ENCODE results near the gene HIPK2. TPM values are rescaled to one million over a fixed set of nuclear protein-coding genes. Genes with fewer than 3 reads are reported as not detected.
"Not testable (repeated sequence)": the region's sequence is repeated elsewhere in the genome, so short reads cannot be mapped to it uniquely, and the experiment has no call there.

Gene HIPK2
- total RNA-seq, 1 experiment from 2014 or later, result 3.6 TPM

DNA sequence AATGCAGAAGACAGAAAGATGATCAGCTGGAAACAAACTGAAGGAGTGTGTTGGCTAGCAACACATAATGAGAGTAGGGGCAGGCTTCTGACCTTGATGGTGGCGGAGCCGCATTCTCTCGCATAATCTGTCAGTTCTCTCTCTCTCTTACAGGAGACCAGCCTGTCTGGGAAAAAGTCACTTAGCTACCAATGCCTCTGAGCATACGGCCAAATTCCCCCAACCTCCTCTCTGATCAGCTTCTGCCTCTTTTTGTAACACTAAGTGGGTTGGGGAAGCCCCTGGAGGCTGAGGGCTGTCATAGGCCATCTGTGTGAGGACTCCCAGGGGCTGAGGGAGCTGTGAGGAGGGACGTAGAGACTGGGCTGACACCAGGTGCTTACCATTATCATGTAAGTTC, 104.6 kb downstream of the HIPK2 start:
- no peak for DNase-seq (ENCODE audit: low spot score)

DNA sequence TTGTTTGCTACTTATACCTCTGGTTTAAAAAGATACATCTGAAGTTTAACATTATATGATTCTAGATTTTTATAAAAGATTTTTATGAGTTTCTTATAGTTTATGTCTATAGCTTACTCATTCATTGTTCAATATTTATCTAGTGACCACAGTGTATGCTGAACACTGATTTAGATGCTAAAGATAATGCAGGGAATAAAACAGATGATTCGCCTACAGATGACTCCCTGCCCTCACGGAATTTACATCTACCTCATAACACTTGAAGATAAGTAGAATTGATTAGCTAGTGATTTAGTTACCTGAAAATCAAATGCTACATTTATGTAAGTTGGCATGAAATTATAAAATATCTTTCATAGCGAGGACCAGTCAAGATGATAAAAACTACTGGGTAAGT, 105.8 kb downstream of the HIPK2 start:
- DNase-seq (ENCODE audit: low spot score), result no peak

DNA sequence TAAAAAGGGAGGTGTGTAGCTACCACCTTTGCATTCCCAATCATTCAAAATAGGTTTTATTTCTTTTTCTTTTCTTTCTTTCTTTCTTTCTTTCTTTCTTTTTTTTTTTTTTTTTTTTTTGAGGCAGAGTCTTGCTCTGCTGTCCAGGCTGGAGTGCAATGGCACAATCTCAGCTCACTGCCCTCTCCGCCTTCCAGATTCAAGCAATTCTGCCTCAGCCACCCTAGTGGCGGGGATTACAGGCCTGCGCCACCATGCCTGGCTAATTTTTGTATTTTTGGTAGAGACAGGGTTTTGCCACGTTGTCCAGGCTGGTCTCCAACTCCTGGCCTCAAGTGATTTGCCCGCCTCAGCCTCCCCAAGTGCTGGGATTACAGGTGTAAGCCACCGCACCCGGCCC, 107.1 kb downstream of the HIPK2 start:
- not testable (repeated sequence) for DNase-seq (ENCODE audit: low spot score)

DNA sequence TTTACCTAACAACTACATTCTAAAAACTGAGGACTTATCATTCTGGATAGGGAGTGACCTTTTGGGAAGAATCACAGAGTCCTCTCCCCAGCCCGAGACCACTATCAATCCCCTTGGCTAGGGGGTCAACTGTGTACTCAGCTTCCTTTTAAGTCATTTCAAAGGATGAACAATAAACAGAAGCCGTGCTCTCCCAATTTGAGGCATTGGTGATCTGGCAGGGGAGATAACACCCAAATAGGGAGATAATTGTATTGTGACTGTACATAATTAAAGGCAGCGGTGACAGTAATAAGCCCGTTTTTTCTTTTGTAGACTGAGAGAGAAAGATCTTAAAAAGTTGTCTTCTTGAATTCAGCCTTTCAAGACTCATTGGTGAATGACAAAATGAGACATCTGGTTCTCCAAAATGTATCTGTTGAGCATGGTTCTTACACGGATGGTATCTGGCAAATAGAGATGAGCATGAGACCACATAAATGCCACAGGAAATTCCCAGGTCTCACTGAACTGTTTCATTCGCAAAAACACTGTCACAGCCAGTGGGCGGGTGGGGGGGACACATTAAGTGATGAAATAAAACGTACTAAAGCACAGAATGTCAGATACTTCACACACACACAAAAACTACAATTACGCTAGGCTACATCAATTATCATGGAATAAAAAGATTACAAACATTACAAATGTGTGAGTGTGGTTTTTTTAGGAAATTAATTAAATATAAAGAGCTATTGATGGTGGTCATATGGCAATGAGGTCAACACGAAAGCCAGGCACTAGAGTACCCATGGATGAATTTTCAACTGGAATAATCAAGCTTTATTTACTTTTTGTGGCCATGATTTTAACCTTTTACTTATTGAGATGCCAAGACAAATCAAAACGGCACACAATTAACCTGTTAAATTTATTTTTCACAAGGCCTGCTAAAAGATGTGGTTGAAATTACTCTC, 108.4 kb downstream of the HIPK2 start:
- DNase-seq (ENCODE audit: low spot score), result no peak

DNA sequence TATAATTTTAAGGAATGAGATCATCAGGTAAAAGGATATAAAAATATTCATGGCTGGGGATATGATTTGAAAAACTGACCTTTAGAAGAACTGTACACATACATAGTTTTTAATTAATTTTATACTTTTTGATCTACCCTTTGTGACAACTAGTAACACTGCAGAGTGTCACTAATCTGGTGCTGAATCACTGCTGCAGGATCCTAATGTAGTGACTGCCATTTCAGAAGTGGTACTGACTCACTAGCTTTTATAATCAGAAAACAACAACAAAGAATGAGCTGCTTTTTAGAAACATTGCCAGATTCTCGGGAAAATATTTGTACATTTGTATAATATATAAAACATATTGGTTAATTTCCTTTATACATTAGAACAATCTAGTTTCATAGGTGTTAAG, 110.4 kb downstream of the HIPK2 start:
- DNase-seq (ENCODE audit: low spot score), result no peak

DNA sequence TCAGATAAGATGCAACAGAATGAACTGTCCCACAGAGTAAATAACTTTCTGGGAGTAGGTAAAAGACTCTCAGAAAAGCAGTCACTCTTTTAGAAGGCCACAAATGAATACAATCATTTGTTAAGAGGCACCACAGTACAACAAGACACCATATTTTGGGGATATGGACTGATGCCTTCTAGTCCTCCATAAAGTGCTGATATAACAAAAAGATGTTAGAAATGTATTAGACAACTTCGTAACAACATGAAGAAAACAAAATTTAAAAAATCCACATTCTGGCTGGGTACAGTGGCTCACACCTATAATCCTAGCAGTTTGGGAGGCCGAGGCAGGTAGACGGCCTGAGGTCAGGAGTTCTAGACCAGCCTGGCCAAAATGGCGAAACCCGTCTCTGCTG, 111.3 kb downstream of the HIPK2 start:
- DNase-seq (ENCODE audit: low spot score), result no peak

DNA sequence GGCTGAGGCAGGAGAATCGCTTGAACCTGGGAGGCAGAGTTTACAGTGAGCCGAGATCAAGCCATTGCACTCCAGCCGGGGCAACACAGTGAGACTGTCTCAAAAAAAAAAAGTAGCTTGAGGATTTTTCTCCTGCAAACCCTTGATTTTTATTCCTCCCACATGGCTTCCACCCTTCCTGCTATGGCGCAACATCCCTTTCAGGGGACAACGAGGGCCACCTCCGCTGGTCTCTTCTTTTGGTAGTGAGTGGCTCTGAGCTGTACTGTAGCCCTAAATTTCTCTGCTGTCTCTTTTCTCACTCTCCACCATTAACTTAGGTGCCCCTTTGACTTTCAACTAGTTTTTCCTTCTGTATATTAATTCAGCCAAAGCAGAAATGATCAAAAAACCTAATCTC, 113.4 kb downstream of the HIPK2 start:
- DNase-seq (ENCODE audit: low spot score), result no peak

DNA sequence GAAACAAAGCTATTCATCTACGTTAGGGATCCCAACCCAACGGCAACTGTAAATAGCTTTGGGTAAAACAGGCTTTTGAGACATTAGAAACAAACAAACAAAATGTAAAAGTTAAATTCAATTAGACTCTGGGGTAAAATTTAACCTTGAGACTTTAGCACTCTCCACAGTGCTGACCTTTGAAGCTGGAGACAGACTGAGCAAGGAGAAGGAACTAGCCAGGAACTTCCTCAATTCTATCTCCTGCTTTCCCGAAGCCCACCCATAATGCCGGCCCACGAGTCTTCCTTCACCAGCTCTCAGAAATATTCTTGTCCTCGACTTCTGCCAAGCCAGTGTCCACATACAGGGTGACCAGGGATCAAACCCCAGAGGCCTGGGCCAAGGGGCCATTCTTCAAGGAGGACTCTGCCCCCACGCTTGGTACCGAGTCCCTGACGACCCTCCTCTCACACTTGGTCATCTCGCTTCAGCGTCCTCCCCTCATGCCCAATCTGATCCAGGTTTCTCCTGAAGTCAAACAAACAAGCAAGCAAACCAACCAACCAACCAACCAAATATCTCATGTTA, 114.1 kb downstream of the HIPK2 start:
- no peak for DNase-seq (ENCODE audit: low spot score)

DNA sequence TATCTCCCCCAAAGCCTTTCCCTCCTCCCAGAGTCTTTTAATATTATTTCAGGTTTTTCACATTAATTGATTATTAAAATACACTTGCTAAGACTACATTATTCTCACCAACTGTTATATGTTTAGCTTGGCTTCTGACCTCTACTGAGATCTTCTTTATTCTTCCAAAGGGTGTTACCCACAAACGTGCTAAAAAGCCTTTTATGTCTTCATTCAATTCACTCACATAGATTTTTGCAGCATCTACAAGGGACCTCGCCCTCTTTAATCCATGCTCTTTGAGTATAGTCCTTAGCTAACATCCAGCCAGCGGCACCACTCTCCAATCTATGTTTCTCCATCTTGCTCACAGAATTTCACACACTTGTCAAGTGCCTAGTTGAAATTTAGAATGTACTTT, 115.9 kb downstream of the HIPK2 start:
- DNase-seq (ENCODE audit: low spot score), result no peak

DNA sequence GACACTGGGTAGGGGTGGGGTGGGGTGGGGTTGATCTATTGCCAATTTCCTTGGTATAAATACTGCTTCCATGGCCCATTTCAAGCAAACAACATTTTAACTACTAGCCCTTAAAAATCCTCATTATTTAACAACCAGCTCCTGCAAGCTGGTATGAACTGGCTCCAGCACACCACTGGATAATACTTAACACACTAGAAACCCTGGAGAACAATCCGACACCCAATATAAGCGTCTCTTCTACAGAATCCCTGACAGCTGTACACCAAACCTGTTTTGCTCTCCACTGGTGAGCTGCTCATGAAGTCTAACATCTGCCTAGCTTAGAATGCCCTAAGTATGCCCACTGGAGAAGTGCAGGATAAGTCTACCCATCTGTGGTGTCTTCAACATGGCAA, 116.8 kb downstream of the HIPK2 start:
- no peak for DNase-seq (ENCODE audit: low spot score)

DNA sequence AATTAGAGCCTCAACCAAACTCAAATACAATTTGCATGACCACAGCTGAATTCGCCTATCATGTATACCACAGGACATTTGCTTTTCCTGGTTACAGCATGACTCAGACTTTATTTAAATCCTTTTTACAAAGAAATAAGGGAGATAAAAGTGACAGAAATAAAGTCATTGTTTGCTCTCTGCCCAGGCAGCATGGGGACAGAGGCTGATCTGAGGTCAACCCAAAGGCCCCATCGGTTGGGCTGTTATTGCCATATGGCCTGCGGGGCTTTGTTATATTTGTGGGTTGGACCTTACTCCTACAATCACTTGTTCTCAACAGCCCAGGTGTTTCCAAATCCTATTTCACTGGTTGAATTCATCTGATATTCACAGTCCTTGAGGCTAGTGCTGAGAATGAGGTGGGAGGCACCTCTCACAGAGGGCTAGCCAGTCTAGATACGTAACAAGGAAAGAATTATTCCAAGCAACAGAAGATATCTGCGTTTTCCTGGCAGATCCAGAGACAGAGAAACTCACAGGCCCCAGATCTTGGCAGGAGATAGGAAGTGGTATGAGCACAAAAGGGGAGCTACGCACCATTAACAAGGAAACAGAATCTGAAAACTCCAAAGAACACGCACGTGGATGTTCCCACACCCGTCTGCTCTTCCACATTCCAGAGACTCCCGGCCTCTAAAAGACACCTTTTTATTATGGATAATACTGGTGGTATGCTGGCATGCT, 117.3 kb downstream of the HIPK2 start:
- DNase-seq (ENCODE audit: low spot score), result no peak

DNA sequence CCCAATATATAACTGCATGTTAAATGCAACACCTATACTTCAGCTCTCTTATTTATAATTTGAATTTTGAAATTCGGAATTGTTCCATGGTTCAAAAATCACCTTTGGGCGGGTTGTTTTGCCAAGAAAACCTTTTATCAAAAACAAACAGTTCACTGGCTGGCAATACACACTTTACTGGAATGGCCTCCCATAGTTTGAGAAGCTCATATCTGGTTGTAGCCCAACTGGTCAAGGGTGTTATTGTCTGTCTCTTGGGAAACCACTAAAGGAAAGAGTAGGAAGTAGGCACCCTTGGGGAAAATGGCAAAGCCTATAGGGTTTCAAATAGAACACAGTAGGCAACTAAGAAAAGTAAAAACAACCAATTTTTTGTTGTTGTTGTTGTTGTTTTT, 117.9 kb downstream of the HIPK2 start:
- DNase-seq (ENCODE audit: low spot score), result no peak

DNA sequence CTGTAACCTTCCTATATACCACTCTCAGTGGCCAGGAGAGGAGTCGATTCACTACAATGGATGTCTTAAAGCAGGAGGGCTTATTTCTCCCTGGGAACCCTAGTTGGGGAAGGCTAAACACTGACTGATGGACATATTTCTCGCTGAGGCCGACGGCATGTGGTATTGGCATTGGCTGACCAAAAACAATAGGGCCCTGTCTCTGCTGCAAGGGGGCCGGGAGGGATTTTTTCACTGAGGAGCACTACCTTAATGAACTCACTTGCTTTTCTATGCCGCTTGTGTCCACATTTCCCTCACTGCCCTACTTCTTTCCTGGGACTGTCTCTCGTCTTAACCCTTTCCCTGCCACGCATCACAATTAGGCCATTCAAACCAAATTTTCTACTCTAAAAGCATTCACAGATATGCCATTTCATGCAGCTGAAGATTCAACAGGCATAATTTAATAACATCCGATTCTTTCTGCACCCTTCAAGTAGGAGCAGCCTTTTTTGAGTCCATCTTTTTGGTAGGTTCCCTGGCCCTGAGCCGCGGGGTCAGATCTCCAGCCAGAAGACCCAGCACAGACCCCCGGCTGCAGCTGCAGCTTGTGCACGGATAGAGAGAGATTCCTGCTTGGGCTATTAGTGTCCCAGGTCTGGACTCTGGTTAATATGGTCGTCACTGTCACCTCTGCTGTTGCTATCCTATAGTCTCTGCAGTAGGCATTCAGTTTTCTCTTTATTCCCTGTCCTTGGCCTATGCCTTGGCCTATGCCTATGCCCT, 118.7 kb downstream of the HIPK2 start:
- DNase-seq (ENCODE audit: low spot score), result no peak

DNA sequence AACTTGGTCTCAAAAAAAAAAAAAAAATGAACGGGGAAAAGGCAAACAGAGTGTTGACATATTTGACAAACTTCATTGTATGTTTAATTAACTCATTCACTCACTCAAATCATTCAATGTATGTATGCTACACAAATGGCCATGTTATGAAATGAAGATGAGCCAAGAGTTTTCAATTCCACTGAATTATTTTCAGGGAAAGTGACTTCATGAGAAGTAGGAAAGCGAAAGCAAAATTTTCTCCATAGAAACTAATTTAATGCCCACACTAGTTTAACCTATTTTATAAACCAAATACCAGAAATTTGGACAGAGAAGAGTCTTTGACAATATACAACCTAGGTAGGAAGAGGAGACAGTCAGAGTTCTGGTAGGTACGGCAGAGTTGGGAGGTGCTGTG, 119.5 kb downstream of the HIPK2 start:
- DNase-seq (ENCODE audit: low spot score), result no peak

DNA sequence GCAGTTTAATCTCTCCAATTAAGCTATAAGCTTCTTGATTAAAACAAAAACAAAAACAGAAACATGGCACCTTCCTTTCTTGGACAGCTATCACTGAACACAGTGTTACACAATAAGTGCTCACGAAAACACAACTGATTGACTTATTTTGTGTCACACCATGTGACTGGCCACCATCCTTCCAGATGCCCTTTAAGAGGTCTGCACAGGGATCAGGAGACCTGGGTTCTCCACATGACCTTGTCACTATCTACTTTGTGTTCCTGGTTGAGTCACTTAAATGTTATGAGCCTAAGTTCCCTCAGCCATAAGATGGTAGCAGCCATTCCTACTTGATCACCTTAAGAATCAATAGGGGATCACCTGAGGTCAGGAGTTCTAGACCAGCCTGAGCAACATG, 120.1 kb downstream of the HIPK2 start:
- DNase-seq (ENCODE audit: low spot score), result no peak

DNA sequence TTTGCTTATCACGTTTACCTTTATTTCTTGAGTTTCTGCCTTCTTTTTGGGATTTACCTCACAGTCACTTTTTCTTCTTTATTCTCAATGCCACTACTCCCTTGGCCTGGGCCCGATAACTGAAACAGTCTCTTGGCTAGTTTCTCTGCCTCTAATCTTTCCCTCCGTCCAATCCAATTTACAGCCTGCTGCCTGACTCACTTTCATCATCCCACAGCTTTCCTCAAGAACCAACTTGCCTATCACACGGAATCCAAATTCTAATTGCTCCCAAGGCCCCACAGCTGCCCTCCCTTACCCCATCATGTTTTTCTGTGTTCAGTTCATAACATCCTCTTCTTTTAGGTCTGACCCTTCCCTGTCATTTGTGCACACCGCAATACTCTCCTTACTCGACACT, 121.4 kb downstream of the HIPK2 start:
- no peak for DNase-seq (ENCODE audit: low spot score)

DNA sequence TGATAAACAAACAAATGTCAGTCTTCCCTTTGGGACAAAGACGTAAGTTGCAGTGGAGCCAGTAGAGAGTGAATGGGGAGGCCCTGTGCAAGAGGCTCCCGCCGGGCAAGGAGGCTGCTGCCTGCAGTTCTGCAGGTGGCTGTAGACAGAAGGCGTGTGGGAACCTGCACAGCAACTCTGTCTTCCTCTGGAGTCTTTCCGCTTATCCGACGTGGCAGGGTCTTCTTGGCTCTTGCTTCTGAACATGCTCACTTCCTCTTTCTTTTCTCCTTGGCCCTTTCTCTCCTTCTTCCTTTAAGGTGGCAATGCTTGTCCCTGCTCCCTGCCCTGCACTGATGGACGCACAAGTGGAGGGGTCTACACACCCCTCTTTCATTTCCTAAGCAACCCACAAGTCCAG, 122.5 kb downstream of the HIPK2 start:
- no peak for DNase-seq (ENCODE audit: low spot score)

DNA sequence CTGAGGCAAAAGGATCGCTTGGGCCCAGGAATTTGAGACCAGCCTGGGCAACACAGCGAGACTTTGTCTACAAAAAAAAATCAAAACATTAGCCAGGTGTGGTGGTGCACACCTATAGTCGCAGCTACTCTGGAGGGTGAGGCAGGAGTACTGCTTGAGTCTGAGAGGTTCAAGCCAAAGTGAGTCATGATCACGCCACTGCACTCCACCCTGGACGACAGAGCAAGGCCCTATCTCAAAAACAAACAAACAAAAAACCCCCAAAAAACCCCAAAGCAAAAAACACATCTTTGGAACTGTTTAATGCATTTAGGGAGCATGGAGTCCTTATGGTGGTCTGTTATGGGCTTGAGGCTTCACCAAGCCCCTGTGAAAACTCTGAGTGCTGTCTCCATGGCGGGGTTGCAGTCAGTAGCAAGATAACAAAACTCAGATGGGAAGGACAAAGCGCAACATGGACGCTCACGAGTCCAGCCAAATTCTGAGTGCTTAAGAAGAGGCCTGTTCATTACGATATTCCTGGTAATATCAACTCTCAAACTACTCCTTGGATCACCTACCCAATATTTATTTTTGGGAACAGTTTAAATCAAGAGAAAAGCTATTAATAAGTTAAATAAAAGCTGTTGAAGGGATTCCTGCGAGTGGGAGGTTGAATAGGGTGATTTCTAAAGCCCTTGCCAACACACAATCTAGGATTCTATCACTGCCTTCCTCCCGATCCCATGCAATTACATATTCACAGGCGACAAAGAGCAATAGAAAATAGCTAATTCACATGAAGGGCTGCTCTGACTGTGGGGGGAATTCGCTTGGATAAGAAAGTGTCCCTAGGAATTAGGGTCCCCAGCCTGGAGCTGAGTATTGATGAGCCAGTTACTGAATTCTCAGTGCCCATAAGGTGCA, 123.3 kb downstream of the HIPK2 start:
- no peak for DNase-seq (ENCODE audit: low spot score)

DNA sequence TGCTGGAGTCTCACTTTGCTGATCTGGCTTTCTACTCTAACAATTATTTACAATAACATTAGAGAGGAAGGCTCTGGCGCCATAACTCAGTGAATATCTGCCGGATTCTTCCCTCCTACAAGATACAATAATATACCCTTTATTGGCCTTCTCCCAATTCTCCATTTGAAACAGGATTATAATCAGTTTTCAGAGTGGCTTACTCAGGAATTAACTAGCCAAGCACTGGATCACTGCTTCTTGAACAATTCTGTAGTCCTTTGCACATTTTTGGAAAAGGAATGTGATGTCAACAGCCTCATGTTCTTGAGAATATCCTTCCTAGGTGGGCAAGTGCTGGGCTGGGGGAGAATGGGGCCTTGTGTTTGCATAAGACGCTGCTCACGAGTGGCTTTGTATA, 125.9 kb downstream of the HIPK2 start:
- no peak for DNase-seq (ENCODE audit: low spot score)

DNA sequence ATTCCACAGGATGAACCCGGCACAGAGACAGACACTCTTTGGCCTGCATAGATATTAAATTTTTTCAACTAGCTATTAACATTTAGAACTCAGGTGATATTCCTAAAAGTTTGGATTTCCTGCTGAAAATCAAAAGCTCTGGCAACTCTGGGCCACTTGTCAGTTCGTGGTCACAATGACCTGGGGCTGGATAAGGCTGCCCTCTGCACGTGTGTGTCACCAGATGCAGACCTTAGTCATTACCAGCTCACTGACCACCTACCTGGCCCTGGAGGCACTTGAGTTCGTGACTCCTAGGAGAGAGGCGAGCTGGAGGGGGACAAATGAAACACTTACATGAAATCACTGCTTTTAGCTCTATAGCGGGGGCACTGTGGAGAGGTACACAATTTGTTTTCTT, 126.5 kb downstream of the HIPK2 start:
- DNase-seq (ENCODE audit: low spot score), result peak; percentile 40
